HG03354 (cell line): Measurements from ENCODE around the gene DISP1.

Source experiments
- ATAC-seq: cut with Tn5 transposase; IDR thresholded peaks from one replicate; pipeline ENCODE4 v1.9.1; 2021; ENCODE audit warnings: mild to moderate bottlenecking; ENCODE audit not compliant: unreplicated experiment, poor library complexity, severe bottlenecking

The DISP1 gene

GRCh38 chr1:222791006-222791710 is 23.7 kb upstream of the DISP1 start:
- ATAC-seq, result no peak

DNA sequence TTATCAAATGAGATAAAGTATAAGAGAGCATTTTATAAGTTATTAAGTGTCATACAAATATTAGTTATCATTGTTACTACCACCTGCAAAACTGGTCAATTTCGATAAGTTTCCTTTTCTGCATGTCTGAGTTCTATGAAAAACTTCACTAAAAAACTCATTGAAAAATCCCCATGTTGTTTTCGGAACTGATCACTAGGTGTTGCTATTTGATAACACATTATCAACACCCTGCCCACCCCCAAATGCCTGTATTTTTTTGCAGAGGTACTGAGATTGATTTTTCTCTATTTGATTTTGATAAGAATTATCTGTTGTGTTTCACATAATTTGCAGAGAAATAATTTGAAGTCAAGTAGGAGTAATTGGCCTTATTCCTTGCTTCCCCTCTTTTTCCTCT is 22.1 kb upstream of the DISP1 start:
- no peak for ATAC-seq

DNA sequence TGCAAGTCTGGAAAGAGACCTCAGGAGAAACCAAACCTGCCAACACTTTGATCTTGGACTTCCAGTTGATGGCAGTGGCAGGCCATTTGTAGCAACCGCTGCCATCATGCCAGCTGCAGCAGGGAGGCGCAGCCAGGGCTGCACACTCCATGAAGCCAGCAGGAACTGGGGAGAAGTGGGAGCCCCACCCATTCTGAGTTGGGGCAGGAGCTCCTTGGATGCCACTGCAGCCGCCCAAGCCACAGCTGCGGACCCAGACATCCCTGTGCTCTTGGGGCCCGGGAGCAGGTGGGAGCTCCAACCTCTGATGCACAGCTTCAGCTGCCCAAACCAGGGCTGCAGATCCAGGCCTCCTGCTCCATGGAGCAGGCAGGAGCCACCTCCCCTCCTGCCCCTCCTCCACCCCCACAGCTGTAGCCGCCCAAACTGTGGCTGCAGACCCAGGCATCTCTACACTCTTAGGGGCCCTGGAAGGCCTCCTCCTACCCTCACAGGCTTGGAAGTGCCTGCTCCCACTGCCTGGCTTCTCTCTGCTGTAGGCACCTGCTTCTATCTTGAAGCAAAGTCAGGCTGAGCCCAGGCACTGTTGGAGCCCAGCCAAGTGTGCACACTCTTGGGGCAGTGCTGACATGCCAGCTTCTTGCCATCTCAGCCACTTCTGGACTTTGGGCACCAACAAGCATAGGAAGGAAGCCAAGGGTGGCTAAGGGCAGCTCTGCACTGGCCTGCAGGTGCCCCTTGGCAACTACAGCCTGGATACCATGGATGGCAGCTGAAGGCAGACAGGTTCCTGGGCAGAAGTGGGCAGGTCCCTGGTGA is 20.0 kb upstream of the DISP1 start:
- no peak for ATAC-seq

DNA sequence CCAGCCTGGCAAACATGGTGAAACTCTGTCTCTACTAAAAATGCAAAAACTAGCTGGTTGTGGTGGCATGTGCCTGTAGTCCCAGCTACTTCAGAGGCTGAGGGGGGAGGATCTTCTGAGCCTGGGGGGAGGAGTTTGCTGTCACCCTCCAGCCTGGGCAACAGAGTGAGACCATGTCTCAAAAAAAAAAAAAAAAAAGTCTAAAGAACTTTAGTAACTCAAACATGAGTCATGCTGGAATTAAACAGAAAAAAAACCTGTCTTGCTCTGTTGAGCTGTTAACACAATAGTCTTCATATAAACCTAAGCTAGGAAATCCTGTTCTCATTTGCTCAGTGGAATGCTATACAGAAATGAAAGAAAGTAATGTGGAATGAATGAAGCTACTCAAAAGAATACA is 16.7 kb upstream of the DISP1 start:
- no peak for ATAC-seq

GRCh38 chr1:222798975-222799374 is 15.9 kb upstream of the DISP1 start:
- no peak for ATAC-seq

DNA sequence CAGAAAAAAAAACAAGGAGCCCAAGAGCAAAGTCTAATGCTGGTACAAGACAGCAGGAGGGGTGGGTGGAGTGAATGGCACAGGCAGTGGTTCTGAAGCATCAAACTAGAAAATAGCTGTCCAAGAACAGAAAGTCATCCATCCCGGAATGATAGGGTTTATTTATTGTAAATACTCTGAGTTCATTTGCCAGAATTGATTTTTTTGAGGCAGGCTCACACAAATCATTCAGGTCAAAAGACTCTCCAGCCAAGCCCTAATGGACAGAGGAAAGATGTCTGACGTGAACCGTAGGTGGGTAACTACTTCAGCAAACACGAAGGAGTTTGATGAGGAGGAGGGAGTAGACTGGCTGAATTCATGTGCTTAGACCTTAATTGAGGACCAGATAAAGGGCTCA is 13.8 kb upstream of the DISP1 start:
- ATAC-seq, result no peak

DNA sequence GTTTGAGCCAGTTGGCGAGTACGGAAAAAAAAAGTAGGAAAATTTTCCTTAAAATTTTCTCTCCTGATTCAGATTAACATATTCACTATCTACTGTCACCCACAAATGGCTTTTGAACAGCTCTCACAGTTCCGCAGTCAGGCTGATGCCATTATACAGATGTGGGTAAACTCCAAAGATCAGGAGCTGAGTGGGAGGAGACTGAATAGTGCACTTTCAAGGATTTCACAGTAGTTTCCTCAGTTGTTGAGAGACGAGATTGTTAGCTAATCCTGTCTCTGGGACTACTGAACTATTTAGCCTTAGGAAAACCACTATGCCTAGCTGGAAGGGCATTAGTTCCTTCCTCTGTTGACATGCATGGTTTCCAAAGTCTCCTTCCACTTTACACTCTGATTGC is 3.2 kb upstream of the DISP1 start:
- no peak for ATAC-seq

- ATAC-seq, result no peak
Measured at GRCh38 chr1:222813866-222814535, 838 bp upstream of the DISP1 start.

DNA sequence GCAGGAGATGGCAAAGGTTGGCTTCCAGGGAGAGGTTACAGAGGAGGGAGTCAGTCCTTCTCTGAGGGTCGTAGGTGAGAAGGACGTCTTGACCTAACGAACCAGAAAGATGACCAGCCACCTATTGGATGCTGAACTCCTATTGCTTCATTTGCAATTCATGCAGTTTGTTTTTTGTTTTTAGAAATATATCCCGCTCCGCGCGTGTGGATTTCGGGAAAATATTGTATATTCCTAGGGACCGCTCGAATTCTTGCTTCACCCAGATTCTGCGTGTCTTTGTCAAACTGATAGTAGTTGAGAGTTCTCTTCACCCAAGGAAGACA is 564 bp downstream of the DISP1 start:
- no peak for ATAC-seq

- ATAC-seq, result no peak
Measured at GRCh38 chr1:222817529-222817928, 2.7 kb downstream of the DISP1 start.

- ATAC-seq, result no peak
Measured at GRCh38 chr1:222818171-222818570, 3.3 kb downstream of the DISP1 start.

- no peak for ATAC-seq
Measured at GRCh38 chr1:222820171-222820712, 5.4 kb downstream of the DISP1 start.

DNA sequence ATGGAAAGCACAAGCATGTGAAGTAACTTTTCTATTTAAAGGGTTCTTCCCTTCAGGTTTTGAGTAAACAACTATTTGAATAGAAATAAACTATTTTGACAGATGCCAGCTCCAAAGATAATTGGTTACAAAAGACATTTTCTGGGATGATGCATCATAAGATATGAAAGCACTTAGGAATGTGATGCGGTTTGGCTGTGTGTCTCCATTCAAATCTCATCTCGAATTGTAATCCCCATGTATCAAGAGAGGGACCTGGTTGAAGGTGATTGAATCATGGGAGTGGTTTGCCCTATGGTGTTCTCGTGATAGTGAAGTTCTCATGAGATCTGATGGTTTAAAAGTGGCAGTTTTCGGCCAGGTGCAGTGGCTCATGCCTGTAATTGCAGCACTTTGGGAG is 6.4 kb downstream of the DISP1 start:
- ATAC-seq, result no peak

DNA sequence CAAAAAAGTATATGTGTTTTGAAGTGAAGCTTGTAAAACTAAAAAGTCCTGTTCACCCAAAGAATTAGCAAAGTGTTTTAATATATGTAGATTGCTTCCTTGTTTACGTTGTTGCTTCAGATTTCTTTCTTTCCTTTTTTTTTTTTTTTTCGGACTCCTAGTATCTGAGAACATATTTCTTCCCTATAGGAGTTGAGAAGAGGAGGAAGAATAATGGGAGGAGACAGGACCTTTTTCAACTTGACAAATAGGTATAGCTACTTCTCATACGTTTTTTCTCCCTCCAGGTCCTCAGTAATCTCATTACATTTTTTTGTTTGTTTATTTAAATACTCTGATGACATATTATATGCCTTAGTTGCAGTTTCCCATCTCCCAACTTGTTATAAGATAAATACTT is 8.9 kb downstream of the DISP1 start:
- ATAC-seq, result no peak

GRCh38 chr1:222824641-222825040 is 9.8 kb downstream of the DISP1 start:
- ATAC-seq, result no peak

DNA sequence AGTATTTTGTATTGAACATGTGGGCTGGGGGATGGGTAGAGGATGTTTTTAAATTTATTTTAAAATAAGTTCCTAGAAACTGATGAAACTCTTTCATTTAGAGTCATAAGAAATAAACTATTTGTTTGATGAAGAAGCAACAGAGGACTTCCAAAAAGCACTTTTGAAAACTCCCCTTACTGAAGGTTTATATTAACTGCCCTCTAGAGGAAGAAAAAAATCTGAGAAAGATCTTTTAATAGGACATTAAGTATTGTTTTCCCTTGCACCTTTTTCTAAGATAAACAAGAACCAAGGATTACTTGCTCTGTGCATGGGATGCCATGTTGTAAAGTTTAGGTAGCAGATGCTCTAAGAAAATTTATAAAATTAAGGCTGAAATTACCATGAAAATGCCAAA is 14.1 kb downstream of the DISP1 start:
- ATAC-seq, result no peak

DNA sequence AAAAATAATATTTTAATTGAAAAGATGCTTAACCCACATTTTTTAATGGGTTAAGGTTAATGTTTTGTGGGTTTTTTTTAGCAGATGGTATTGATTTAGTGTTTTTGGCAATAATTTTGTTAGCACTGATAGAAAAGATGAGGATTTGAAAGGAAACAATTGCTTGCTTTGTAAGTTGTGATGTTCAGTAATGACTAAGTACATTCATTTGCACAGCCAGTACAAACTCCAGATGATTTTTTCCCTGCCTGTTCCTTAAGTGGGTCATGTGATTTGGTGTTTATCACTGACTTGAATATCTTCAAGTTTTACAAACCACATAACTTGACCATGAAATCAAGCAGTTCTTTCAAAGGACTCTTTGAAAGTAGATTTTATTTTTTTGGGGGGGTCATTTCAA is 15.0 kb downstream of the DISP1 start:
- ATAC-seq, result no peak

GRCh38 chr1:222833356-222833876 is 18.6 kb downstream of the DISP1 start:
- ATAC-seq, result no peak

- no peak for ATAC-seq
Measured at GRCh38 chr1:222843469-222844410, 28.9 kb downstream of the DISP1 start.

DNA sequence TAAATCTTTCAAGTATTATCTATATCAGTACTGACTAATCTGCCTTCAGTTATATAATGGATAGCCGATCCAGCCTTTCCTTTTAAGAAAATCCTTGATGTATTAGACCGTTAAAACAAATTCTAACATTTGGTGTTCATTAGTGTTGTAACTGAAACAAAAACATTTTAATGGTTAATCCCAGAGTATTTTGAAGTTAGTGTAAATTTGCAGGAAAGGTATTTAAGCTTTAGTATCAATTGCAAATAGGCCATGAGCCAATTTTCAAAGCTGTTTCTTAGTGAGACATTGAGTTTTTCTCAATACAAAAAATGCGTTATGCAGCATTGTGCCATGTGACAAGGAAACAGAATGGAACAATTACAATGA is 29.6 kb downstream of the DISP1 start:
- no peak for ATAC-seq
